ENCODE data around the gene SH3RF1. TPM values are rescaled to one million over a fixed set of nuclear protein-coding genes. Genes with fewer than 3 reads are reported as not detected.

The SH3RF1 gene
- total and polyA plus RNA-seq, 11 donors = 1.7 to 17.2 (median 8.9) TPM

GRCh38 chr4:169106696-169107229 is 164.0 kb downstream of the SH3RF1 start:
- peaks cover 0 to 14% (median 6%) of the 10 kb centered on the region in 12 donors for H3K4me1 ChIP-seq
- ATAC-seq (peak in 1 of 4 donors; percentile 24), DNase-seq (no peak)
- peaks cover 0 to 68% (median 39%) of the 10 kb centered on the region in 9 donors for H3K36me3 ChIP-seq
- H3K9me3 ChIP-seq = no peaks in the 10 kb centered on the region
- intact Hi-C loops (cut with DNase I) = no loop called here
- H3K27me3 ChIP-seq = no peaks in the 10 kb centered on the region
- no peak for TF ChIP-seq POLR2A (IDR thresholded peaks at IDR 0.05)
- no peak overlapping the region for H3K27ac ChIP-seq
- H3K4me3 ChIP-seq = no peak overlapping the region
- WGBS, 4 donors = 96 to 98% (median 97%) methylated on average over 16 of the region's 16 CpGs

GRCh38 chr4:169105620-169106019 is 165.1 kb downstream of the SH3RF1 start:
- DNase-seq = no peak
- no peak overlapping the region for H3K4me3 ChIP-seq

GRCh38 chr4:169103966-169104412 is 166.8 kb downstream of the SH3RF1 start:
- H3K4me1 ChIP-seq = peaks cover 0 to 34% (median 22%) of the 10 kb centered on the region in 12 donors
- peak in 3 of 4 donors; percentile 31 to 53 (median 42) for ATAC-seq
- peaks cover 0 to 45% (median 26%) of the 10 kb centered on the region in 9 donors for H3K36me3 ChIP-seq
- no peak for DNase-seq
- no peak overlapping the region for H3K27ac ChIP-seq
- intact Hi-C loops (cut with DNase I) = no loop called here
- no peak overlapping the region for H3K4me3 ChIP-seq
- TF ChIP-seq POLR2A (IDR thresholded peaks at IDR 0.05) = no peak
- TF ChIP-seq CTCF (IDR thresholded peaks at IDR 0.05) = no peak
- no peaks in the 10 kb centered on the region for H3K27me3 ChIP-seq
- 57 to 66% (median 62%) methylated on average over 3 of the region's 3 CpGs for WGBS, 4 donors
- no peaks in the 10 kb centered on the region for H3K9me3 ChIP-seq

More at GRCh38 chr4:169105620-169106019, 165.1 kb downstream of the SH3RF1 start:
- ATAC-seq = no peak
- WGBS, 4 donors = 95 to 98% (median 95%) methylated on average over 6 of the region's 6 CpGs
- TF ChIP-seq CTCF (IDR thresholded peaks at IDR 0.05) = no peak
- intact Hi-C loops (cut with DNase I) = no loop called here
- peaks cover 0 to 19% (median 8%) of the 10 kb centered on the region in 12 donors for H3K4me1 ChIP-seq
- H3K9me3 ChIP-seq = no peaks in the 10 kb centered on the region
- H3K36me3 ChIP-seq = peaks cover 0 to 60% (median 33%) of the 10 kb centered on the region in 9 donors
- H3K27ac ChIP-seq = no peak overlapping the region
- no peaks in the 10 kb centered on the region for H3K27me3 ChIP-seq

- 79 to 92% (median 85%) methylated on average over 2 of the region's 2 CpGs for WGBS, 4 donors
- Histone ChIP-seq H3K27ac (peak overlapping the region in 3 of 12 donors; percentile 3 to 77 (median 4)), H3K27me3 (no peaks in the 10 kb centered on the region), H3K9me3 (peaks cover 0 to 4% (median 0%) of the 10 kb centered on the region in 12 donors), H3K4me1 (peaks cover 0 to 34% (median 25%) of the 10 kb centered on the region in 12 donors), H3K4me3 (no peak overlapping the region), H3K36me3 (peaks cover 0 to 48% (median 21%) of the 10 kb centered on the region in 9 donors)
- ATAC-seq (no peak), DNase-seq (no peak)
- TF ChIP-seq POLR2A (IDR thresholded peaks at IDR 0.05) (no peak), CTCF (IDR thresholded peaks at IDR 0.05) (no peak)
- intact Hi-C loops (cut with DNase I) = no loop called here
Measured at GRCh38 chr4:169102026-169102425, 168.7 kb downstream of the SH3RF1 start.
